ENCODE measurements around the gene USP14.

Gene USP14

DNA sequence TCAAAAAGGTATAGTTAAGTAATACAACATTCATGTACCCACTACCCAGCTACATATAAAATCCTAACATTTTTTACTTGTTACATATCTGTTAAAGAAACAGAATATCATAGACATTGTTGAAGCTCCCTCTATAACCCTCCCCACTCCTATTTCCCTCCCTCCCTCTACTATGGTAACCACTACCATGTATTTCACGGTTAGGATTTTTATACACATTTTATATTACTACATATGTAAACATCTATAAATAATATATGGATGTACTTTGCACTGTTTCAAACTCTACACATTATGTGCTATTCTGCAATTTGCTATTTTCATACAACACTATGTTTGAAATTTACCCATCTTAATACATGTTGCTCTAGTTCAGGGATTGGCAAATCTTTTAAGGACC is 73.2 kb downstream of the USP14 start:
- DNase-seq, result no peak

DNA sequence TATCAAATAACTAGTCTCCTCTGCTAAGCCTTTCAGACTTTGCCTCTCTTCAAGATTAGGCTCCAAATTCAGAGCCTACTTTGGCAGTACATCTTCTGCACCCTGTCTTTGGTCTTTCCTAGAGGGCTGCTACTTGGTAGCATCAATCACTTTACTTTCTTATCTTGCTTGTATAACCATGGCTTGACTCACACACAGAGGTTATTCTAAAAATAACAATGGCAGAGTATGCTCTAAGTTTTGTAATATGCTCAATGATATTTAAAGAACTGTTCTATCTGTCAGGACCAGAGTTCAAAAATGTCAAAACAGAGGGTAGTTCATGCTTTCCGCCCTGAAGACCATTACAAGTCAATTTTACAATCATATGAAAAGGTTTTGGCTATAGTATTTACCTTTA is 81.8 kb downstream of the USP14 start:
- DNase-seq, result no peak

DNA sequence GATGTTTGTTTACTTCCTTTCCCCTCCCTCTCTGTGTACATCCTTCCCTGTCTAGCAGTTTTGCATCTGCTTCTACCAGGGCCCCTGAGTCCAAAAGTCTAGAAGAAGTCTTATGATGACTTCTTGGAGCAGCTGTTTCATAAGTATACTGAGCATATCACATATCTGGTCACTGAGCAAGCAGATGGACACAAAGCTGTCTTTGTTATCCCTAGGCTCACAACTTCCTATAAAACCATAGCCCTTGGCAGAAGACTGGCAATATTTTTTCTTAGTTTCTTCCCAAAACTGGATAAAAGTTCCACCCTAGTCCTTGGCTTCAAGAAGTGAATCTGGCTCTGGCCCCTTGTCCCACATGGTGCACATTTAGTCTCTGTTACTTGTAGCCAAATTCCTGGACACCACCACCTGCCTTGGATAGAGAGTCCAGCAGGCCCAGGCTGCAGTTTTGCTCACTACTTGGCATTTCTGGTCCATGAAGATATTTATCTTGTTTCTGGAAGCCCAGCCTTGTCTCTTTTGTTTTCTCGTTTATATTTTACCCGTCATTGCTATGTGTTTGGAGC is 87.0 kb downstream of the USP14 start:
- DNase-seq, result no peak

DNA sequence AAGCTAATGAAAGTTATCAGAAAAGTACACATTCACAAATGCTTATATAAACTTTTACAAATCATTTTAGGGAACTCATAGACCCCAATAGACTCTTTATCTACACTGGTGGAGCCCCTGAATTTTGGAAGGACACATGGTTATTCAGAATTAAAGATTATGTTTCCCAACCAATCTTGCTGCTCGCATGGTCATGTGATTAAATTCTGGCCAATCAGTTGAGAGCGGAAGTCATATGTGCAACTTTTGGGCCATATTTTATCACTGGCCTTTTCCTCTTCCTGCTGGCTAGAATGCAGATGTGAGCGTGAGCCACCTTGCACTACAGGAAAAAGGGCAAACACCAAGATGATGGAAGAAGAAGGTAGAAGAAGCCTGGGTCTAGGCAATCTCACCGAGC is 89.7 kb downstream of the USP14 start:
- DNase-seq, result no peak

DNA sequence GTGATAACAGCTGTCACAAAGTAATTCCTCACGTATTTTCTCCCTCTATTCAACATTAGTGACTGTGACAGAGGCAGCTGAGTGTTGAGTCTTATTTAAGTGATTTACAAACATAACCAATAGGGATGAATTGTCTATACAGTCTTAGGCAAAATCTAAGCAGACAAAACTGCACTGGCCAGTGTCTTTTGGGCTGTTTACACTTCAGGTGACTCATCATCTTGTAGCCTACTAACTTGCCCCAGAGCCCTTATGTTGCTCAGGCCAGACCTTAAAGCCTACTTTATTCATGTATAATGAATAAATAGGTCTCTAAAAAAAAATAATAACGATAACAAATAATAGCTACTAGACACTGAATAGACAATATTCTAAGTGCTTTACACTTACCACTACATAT is 92.3 kb downstream of the USP14 start:
- DNase-seq, result no peak

DNA sequence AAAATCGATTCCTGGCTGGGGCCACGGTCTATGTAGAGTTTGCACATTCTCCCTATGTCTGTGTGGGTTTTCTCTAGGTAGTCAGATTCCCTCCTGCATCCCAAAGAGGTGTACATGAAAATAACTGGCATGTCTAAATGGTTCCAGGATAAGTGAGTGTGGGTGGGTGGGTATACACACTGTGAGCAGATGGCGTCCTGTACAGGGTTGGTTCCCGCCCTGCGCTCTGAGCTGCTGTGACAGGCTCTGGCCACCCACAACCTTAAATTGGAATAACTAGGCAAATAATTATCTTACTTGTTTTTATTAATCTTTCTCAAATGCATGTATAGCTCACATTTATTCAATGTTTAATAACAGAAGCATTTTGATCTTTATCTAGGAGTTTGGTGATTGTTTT is 93.2 kb downstream of the USP14 start:
- no peak for DNase-seq

DNA sequence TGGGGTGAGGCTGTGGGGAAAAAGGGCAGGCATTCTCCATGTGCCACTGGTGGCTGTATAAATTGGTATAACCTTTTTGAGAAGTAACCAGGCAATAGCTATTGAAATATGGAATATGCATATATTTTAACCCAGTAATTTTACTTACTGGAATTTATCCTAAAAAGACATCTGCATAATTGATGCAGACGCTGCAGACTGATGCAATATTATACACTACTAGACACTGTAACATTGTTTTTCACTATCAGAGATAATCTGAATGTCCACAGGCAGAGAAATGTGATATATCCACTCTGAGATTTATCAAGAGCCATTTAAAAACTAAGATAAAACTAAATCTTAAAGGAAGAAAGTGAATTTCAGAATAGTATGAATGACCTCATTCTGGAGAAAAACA is 94.8 kb downstream of the USP14 start:
- no peak for DNase-seq

DNA sequence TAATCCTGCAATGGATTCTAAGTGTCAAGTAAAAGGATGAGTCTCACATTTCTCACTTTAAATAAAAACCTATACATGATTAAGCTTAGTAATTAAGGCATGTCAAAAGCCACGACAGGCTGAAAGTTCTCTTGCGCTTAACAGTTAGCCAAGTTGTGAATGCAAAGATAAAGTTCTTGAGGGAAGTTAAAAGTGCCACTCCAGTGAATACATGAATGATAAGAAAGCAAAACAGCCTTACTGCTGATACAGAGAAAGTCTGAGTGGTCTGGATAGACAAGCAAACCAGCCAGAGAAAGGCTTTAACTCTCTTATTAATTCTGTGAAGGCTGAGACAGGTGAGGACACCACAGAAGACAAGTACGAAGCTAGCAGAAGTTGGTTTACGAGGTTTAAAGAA is 96.8 kb downstream of the USP14 start:
- DNase-seq, result no peak

DNA sequence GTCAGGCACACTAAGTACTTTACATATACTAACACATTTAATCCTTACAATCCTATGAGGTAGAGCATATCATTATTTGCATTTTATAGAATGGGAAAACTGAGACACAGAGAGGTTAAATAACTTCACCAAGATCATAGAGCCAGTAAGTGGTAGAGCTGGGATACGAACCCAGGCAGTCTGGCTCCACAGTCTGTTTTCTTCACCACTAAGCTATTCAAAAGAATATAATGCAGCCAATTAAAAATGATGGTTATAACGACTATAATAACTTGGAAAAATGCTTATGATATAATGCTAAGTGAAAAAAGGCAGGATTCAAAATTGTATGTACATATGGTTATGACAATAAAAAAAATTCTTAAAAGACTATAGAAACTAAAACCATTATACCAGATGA is 102.2 kb downstream of the USP14 start:
- no peak for DNase-seq

DNA sequence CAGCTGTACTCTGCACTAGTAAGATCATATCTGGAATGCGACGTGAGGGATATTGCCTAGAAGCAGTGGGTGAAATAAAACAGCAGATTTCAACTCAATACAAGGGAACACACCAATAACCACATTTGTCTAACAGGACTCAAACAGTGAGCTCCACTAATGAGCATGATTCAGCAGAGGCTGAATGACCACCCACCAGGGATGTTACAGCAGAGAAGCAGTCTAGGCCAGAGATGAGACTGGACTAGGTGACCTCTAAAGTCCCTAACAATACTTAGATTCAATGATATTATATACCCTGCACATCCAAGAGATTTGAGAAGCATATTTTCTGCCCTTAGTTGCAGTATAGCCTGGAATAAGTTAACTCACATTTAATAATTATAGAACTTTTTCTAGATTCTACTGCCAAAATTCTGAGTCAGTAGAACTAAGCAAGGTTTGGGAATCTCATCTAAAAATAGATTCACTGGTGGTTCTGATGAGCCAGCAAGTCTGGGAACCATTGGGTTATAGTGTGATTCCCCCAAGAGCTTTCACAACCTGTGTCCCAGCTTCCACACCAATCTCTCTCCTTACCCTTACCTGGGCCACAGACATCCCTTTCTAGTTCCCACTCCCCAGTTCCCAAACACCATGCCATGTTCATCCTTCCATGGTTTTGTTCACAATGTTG is 103.2 kb downstream of the USP14 start:
- no peak for DNase-seq

All from activated CD4-positive, alpha-beta T cell treated with anti-CD3 and anti-CD28 coated beads, Interleukin-10, Interleukin-2, amounts not matched to agents 100 ng/mL and 50 ng/mL, durations not matched to agents 16 hours and 8 hours (primary cell).